ENCODE results near the gene ITPK1. TPM values are rescaled to one million over a fixed set of nuclear protein-coding genes. Genes with fewer than 3 reads are reported as not detected.

The ITPK1 gene
- total and polyA plus RNA-seq, 2 experiments from 2014 or later, result 35.9 to 101 TPM

DNA sequence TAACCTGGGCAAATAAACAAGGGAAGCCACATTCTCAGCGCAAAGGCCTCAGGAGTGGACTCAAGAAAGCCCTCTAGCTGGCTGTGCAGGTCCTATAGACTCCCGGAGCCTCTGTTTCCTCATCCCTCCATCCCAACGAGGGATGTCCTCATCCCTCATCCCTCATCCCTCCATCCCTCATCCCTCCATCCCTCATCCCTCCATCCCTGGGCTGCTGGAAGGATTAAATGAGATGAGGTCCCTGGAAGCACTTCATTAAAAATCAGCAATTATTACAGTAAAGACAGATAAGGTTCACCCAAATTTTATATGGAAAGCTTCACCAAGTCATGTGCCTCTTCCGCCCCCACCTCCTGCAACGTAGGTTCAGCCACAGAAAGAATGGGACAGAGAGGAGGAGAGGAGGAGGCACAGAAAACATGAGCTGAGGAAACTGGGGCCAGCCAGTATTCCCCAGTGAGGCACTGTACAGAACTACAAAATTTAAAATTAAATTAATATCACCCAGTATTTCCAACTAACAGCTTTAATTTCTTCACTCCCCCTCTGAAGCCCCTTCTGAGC is 4.8 kb downstream of the ITPK1 start:
- Histone ChIP-seq H3K27ac (ENCODE audit: low read depth) (0 out of 2 replicates have a peak overlapping the region, but pooled peaks have one; percentile 63), H3K4me3 (no peak overlapping the region), H3K4me2 (no peak overlapping the region), H3K27me3 (ENCODE audit: insufficient read depth) (no peaks in the 10 kb centered on the region), H3K9me2 (ENCODE audit: insufficient read depth) (no peaks in the 10 kb centered on the region), H4K20me1 (replicated peaks; ENCODE audit: insufficient read depth) (peaks cover 61% of the 10 kb centered on the region), H3K4me1 (ENCODE audit: insufficient read depth) (peaks cover 33% of the 10 kb centered on the region), H3K79me2 (replicated peaks; ENCODE audit: insufficient read depth) (peaks cover 90% of the 10 kb centered on the region), H3K36me3 (ENCODE audit: insufficient read depth) (no peaks in the 10 kb centered on the region), H2AFZ (no peak overlapping the region), H3F3A (replicated peaks; ENCODE audit: low read depth) (peaks cover 12% of the 10 kb centered on the region; the same call in 1 of the 2 replicates)
- H3K27me3 Mint-ChIP-seq (ENCODE audit: insufficient read depth, low read depth, poor library complexity), result peaks cover 16% of the 10 kb centered on the region
- H3K9me3 Mint-ChIP-seq, result no peaks in the 10 kb centered on the region
- H3K4me1 Mint-ChIP-seq, result peaks cover 63% of the 10 kb centered on the region
- peaks cover 3% of the 10 kb centered on the region; the same call in 1 of the 3 replicates for H3K36me3 Mint-ChIP-seq (ENCODE audit: low read depth)
- H3K4me3 Mint-ChIP-seq, result no peak overlapping the region
- DNase-seq (ENCODE audit: low spot score), result no peak
- no peak overlapping the region for H3K27ac Mint-ChIP-seq
- no peak for ATAC-seq
- TF ChIP-seq NANOG (IDR thresholded peaks at IDR 0.05; ENCODE audit: borderline replicate concordance) (no peak), STAT1 (IDR thresholded peaks at IDR 0.05; ENCODE audit: unreplicated experiment) (no peak), JUNB (IDR thresholded peaks at IDR 0.05; ENCODE audit: unreplicated experiment) (no peak), EZH2 (IDR thresholded peaks at IDR 0.05; ENCODE audit: low read depth, unreplicated experiment) (no peak), ZNF114 (CRISPR knock-in tag; IDR thresholded peaks at IDR 0.05) (no peak), CREB1 (CRISPR knock-in tag; IDR thresholded peaks at IDR 0.05; ENCODE audit: low read depth) (no peak), POLR2AphosphoS5 (IDR thresholded peaks at IDR 0.05; ENCODE audit: low read depth) (no peak), ZNF331 (CRISPR knock-in tag; IDR thresholded peaks at IDR 0.05; ENCODE audit: low read depth) (no peak), EZH2phosphoT487 (IDR thresholded peaks at IDR 0.05; ENCODE audit: unreplicated experiment) (no peak)
- TF ChIP-seq, protein P1, sequence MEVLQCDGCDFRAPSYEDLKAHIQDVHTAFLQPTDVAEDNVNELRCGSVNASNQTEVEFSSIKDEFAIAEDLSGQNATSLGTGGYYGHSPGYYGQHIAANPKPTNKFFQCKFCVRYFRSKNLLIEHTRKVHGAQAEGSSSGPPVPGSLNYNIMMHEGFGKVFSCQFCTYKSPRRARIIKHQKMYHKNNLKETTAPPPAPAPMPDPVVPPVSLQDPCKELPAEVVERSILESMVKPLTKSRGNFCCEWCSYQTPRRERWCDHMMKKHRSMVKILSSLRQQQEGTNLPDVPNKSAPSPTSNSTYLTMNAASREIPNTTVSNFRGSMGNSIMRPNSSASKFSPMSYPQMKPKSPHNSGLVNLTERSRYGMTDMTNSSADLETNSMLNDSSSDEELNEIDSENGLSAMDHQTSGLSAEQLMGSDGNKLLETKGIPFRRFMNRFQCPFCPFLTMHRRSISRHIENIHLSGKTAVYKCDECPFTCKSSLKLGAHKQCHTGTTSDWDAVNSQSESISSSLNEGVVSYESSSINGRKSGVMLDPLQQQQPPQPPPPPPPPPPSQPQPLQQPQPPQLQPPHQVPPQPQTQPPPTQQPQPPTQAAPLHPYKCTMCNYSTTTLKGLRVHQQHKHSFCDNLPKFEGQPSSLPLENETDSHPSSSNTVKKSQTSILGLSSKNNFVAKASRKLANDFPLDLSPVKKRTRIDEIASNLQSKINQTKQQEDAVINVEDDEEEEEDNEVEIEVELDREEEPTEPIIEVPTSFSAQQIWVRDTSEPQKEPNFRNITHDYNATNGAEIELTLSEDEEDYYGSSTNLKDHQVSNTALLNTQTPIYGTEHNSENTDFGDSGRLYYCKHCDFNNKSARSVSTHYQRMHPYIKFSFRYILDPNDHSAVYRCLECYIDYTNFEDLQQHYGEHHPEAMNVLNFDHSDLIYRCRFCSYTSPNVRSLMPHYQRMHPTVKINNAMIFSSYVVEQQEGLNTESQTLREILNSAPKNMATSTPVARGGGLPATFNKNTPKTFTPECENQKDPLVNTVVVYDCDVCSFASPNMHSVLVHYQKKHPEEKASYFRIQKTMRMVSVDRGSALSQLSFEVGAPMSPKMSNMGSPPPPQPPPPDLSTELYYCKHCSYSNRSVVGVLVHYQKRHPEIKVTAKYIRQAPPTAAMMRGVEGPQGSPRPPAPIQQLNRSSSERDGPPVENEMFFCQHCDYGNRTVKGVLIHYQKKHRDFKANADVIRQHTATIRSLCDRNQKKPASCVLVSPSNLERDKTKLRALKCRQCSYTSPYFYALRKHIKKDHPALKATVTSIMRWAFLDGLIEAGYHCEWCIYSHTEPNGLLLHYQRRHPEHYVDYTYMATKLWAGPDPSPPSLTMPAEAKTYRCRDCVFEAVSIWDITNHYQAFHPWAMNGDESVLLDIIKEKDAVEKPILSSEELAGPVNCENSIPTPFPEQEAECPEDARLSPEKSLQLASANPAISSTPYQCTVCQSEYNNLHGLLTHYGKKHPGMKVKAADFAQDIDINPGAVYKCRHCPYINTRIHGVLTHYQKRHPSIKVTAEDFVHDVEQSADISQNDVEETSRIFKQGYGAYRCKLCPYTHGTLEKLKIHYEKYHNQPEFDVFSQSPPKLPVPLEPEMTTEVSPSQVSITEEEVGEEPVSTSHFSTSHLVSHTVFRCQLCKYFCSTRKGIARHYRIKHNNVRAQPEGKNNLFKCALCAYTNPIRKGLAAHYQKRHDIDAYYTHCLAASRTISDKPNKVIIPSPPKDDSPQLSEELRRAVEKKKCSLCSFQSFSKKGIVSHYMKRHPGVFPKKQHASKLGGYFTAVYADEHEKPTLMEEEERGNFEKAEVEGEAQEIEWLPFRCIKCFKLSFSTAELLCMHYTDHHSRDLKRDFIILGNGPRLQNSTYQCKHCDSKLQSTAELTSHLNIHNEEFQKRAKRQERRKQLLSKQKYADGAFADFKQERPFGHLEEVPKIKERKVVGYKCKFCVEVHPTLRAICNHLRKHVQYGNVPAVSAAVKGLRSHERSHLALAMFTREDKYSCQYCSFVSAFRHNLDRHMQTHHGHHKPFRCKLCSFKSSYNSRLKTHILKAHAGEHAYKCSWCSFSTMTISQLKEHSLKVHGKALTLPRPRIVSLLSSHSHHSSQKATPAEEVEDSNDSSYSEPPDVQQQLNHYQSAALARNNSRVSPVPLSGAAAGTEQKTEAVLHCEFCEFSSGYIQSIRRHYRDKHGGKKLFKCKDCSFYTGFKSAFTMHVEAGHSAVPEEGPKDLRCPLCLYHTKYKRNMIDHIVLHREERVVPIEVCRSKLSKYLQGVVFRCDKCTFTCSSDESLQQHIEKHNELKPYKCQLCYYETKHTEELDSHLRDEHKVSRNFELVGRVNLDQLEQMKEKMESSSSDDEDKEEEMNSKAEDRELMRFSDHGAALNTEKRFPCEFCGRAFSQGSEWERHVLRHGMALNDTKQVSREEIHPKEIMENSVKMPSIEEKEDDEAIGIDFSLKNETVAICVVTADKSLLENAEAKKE (CRISPR knock-in tag; IDR thresholded peaks at IDR 0.05), result no peak
- TF ChIP-seq, protein P2, sequence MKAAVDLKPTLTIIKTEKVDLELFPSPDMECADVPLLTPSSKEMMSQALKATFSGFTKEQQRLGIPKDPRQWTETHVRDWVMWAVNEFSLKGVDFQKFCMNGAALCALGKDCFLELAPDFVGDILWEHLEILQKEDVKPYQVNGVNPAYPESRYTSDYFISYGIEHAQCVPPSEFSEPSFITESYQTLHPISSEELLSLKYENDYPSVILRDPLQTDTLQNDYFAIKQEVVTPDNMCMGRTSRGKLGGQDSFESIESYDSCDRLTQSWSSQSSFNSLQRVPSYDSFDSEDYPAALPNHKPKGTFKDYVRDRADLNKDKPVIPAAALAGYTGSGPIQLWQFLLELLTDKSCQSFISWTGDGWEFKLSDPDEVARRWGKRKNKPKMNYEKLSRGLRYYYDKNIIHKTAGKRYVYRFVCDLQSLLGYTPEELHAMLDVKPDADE (IDR thresholded peaks at IDR 0.05), result no peak
- TF ChIP-seq, protein P3, sequence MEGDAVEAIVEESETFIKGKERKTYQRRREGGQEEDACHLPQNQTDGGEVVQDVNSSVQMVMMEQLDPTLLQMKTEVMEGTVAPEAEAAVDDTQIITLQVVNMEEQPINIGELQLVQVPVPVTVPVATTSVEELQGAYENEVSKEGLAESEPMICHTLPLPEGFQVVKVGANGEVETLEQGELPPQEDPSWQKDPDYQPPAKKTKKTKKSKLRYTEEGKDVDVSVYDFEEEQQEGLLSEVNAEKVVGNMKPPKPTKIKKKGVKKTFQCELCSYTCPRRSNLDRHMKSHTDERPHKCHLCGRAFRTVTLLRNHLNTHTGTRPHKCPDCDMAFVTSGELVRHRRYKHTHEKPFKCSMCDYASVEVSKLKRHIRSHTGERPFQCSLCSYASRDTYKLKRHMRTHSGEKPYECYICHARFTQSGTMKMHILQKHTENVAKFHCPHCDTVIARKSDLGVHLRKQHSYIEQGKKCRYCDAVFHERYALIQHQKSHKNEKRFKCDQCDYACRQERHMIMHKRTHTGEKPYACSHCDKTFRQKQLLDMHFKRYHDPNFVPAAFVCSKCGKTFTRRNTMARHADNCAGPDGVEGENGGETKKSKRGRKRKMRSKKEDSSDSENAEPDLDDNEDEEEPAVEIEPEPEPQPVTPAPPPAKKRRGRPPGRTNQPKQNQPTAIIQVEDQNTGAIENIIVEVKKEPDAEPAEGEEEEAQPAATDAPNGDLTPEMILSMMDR (conservative IDR thresholded peaks at IDR 0.05; ENCODE audit: low read depth in 2 of 2), result no peak
- TF ChIP-seq, protein P4, sequence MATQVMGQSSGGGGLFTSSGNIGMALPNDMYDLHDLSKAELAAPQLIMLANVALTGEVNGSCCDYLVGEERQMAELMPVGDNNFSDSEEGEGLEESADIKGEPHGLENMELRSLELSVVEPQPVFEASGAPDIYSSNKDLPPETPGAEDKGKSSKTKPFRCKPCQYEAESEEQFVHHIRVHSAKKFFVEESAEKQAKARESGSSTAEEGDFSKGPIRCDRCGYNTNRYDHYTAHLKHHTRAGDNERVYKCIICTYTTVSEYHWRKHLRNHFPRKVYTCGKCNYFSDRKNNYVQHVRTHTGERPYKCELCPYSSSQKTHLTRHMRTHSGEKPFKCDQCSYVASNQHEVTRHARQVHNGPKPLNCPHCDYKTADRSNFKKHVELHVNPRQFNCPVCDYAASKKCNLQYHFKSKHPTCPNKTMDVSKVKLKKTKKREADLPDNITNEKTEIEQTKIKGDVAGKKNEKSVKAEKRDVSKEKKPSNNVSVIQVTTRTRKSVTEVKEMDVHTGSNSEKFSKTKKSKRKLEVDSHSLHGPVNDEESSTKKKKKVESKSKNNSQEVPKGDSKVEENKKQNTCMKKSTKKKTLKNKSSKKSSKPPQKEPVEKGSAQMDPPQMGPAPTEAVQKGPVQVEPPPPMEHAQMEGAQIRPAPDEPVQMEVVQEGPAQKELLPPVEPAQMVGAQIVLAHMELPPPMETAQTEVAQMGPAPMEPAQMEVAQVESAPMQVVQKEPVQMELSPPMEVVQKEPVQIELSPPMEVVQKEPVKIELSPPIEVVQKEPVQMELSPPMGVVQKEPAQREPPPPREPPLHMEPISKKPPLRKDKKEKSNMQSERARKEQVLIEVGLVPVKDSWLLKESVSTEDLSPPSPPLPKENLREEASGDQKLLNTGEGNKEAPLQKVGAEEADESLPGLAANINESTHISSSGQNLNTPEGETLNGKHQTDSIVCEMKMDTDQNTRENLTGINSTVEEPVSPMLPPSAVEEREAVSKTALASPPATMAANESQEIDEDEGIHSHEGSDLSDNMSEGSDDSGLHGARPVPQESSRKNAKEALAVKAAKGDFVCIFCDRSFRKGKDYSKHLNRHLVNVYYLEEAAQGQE (IDR thresholded peaks at IDR 0.05; ENCODE audit: unreplicated experiment), result no peak

Data from GM23338 (cell line).